Breast epithelium (tissue), 4 donors: ENCODE measurements around the gene P2RY6. TPM values are rescaled to one million over a fixed set of nuclear protein-coding genes. Genes with fewer than 3 reads are reported as not detected.
"Not testable (repeated sequence)": the region's sequence is repeated elsewhere in the genome, so short reads cannot be mapped to it uniquely, and the experiment has no call there.

Experiments used
- DNase-seq, 2 donors: peaks; one replicate each; pipeline ENCODE4 v3.0.0-alpha.2; 2019; ENCODE audit warnings: low spot score in 2 of 2
- H3K27ac ChIP-seq, 2 donors: fragments of 200-600 bp; sonication (generic) in 1 of 2; one replicate each; pipeline ENCODE4 v1.5.1; 2016 to 2019; ENCODE audit warnings: mild to moderate bottlenecking in 1 of 2
- H3K27me3 ChIP-seq, 2 donors: fragments of 200-600 bp; sonication (generic) in 1 of 2; one replicate each; pipeline versions ENCODE4 v1.5.1 to v1.6.0; 2017 to 2019; ENCODE audit warnings: control low read depth in 1 of 2, mild to moderate bottlenecking in 1 of 2
- H3K36me3 ChIP-seq: fragments of 200-600 bp; one replicate; pipeline ENCODE4 v1.5.1; 2019
- H3K4me1 ChIP-seq, 2 donors: fragments of 200-600 bp; sonication (generic); one replicate each; pipeline ENCODE4 v1.5.1; 2016 to 2019; ENCODE audit warnings: control low read depth in 1 of 2
- H3K4me3 ChIP-seq, 3 donors: fragments of 200-600 bp; sonication (generic); 1 replicate in 2 of 3; 2 replicates in 1 of 3; pipeline ENCODE4 v1.5.1; 2016 to 2019; ENCODE audit warnings: mild to moderate bottlenecking in 3 of 3, moderate library complexity in 2 of 3
- H3K9me3 ChIP-seq, 2 donors: fragments of 200-600 bp; sonication (generic) in 1 of 2; one replicate each; pipeline ENCODE4 v1.5.1; 2016 to 2019; ENCODE audit warnings: control low read depth in 1 of 2
- POLR2A ChIP-seq: fragments of 450-650 bp; IDR thresholded peaks from one replicate; pipeline ENCODE4 v1.6.1; 2016; ENCODE audit warnings: antibody characterized with exemption, mild to moderate bottlenecking, moderate library complexity
- POLR2AphosphoS5 ChIP-seq, 3 donors: sonication (generic); formaldehyde crosslinking; IDR thresholded peaks; one replicate each; pipeline ENCODE4 v1.6.1; 2017; ENCODE audit warnings: antibody characterized with exemption in 3 of 3
- intact Hi-C: fragments of 100-400 bp; cut with DNase I; formaldehyde crosslinking; loops from one replicate; pipeline ENCODE4 v1.15.1; 2023; ENCODE audit warnings: low total_unique reads
- total RNA-seq, 3 donors: library from RNA; depleted of rRNA; stranded (reverse); fragments of >200 nt; gene quantifications; one replicate each; pipeline ENCODE4 v1.1.0, GENCODE V29; 2016
- TF ChIP-seq, protein P1 (sequence below), 3 donors: fragments of 450-650 bp; IDR thresholded peaks; one replicate each; pipeline ENCODE4 v1.5.1; 2016 to 2017; ENCODE audit warnings: antibody characterized with exemption in 3 of 3, mild to moderate bottlenecking in 3 of 3, moderate library complexity in 3 of 3

P2RY6 gene
- total RNA-seq, 3 donors from 2014 or later: 1.6 to 3.4 (median 1.9) TPM

DNA sequence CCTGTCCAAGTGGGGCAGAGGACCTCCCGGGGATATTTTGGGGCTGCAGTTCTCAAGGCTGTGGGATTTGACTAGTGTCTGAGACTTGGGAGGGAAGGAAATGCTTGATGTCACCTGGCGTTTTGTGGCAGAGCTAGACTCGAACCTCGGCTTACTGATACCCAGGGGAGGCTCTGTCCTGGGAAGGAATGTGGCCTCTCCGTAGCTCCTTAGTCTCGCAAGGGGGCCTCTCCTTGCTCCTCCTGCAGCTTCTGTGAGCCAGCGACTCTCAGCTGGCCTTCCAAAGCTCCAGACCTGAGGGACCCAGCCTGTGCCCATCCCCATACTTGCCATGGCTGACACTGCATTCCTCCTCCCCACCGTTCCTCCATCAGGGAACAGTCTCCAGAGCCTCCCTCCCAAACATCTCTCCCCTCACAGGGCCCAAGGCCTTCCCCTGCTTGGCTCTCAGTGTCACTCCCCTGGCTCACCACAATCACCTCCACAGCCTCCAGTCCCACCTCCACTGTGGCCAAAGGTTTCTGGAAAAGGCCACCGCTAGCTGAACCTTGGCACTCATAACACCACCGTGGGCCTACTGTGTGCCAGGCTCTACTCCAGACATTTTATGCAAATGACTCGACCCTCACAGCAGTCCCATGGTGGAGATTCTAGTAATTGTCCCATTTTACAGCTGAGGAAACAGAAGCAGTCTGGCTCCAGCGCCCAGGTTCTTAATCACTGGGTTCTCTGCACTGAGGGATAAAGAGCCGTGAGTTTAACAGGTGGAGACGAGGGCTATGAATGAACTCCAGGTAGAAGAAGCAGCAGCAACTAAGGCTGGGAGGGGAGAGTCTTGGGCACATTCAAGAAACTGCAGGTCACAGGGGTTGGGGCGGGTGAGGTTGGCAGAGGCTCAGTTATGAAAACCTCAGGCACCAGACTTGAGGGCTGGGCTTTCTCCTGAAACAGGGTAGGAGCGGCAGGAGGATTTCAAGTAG is 42.0 kb upstream of the P2RY6 start:
- Histone ChIP-seq H3K27ac (no peak overlapping the region), H3K27me3 (no peaks in the 10 kb centered on the region), H3K4me1 (peaks cover 0 to 9% of the 10 kb centered on the region in 2 donors), H3K4me3 (no peak overlapping the region), H3K36me3 (no peaks in the 10 kb centered on the region), H3K9me3 (no peaks in the 10 kb centered on the region)
- TF ChIP-seq POLR2A (no peak), POLR2AphosphoS5 (IDR thresholded peaks at IDR 0.05) (no peak)
- TF ChIP-seq, protein P1, sequence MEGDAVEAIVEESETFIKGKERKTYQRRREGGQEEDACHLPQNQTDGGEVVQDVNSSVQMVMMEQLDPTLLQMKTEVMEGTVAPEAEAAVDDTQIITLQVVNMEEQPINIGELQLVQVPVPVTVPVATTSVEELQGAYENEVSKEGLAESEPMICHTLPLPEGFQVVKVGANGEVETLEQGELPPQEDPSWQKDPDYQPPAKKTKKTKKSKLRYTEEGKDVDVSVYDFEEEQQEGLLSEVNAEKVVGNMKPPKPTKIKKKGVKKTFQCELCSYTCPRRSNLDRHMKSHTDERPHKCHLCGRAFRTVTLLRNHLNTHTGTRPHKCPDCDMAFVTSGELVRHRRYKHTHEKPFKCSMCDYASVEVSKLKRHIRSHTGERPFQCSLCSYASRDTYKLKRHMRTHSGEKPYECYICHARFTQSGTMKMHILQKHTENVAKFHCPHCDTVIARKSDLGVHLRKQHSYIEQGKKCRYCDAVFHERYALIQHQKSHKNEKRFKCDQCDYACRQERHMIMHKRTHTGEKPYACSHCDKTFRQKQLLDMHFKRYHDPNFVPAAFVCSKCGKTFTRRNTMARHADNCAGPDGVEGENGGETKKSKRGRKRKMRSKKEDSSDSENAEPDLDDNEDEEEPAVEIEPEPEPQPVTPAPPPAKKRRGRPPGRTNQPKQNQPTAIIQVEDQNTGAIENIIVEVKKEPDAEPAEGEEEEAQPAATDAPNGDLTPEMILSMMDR (IDR thresholded peaks at IDR 0.05): no peak
- DNase-seq: peak in 1 of 2 donors; percentile 22
- intact Hi-C loops: no loop called here

GRCh38 chr11:73230931-73231330 is 41.2 kb upstream of the P2RY6 start:
- peak in 1 of 2 donors; percentile 15 for DNase-seq
- Histone ChIP-seq H3K27ac (no peak overlapping the region), H3K36me3 (no peaks in the 10 kb centered on the region), H3K4me3 (no peak overlapping the region), H3K27me3 (no peaks in the 10 kb centered on the region), H3K4me1 (peaks cover 0 to 9% of the 10 kb centered on the region in 2 donors), H3K9me3 (no peaks in the 10 kb centered on the region)
- TF ChIP-seq POLR2AphosphoS5 (IDR thresholded peaks at IDR 0.05) (no peak), POLR2A (no peak)
- TF ChIP-seq, protein P1 (IDR thresholded peaks at IDR 0.05): no peak
- intact Hi-C loops: no loop called here

DNA sequence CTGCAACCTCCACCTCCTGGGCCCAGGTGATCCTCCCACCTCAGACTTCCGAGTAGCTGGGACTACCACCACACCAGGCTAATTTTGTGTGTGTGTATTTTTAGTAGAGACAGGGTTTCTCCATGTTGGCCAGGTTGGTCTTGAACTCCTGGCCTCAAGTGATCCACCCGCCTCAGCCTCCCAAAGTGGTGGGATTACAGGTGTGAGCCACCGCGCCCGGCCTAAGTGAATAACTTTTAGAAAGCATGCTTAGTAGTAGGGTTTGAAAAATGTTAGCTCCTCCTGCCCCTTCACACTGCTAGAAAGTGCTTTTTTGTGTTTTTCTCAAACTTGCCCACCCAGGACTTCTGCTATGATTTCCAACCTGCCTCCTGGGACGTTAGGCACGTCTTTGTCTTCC is 39.7 kb upstream of the P2RY6 start:
- H3K4me3 ChIP-seq, H3K36me3 ChIP-seq, H3K27ac ChIP-seq, intact Hi-C loops, DNase-seq, H3K4me1 ChIP-seq, H3K9me3 ChIP-seq, H3K27me3 ChIP-seq: not testable (repeated sequence)

DNA sequence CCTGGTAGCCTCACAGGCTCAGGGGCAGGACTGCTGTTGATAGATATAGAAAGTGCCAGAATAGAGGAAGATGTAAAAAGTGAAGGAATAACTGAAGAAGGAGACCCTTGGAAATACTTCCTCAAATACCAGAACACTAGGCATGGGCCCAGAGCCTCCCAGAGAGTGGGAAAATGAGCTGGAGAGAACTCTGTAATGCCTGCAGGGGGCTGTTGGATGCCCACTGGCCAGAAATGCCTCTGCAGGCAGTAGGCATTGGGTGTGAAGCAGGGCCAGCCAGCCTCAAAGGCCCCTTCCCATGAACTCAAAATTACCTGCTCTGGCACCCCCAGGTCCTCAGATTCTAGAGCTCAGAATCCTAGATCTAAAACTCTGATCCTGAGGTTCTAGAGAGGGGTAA is 38.9 kb upstream of the P2RY6 start:
- no peak for DNase-seq
- intact Hi-C loops: no loop called here
- no peak for TF ChIP-seq POLR2AphosphoS5 (IDR thresholded peaks at IDR 0.05)
- no peak for TF ChIP-seq POLR2A
- TF ChIP-seq, protein P1 (IDR thresholded peaks at IDR 0.05): no peak
- no peaks in the 10 kb centered on the region for H3K36me3 ChIP-seq
- no peak overlapping the region for H3K4me3 ChIP-seq
- peaks cover 0 to under 1% of the 10 kb centered on the region in 2 donors for H3K4me1 ChIP-seq
- no peak overlapping the region for H3K27ac ChIP-seq
- H3K9me3 ChIP-seq: no peaks in the 10 kb centered on the region
- no peaks in the 10 kb centered on the region for H3K27me3 ChIP-seq

DNA sequence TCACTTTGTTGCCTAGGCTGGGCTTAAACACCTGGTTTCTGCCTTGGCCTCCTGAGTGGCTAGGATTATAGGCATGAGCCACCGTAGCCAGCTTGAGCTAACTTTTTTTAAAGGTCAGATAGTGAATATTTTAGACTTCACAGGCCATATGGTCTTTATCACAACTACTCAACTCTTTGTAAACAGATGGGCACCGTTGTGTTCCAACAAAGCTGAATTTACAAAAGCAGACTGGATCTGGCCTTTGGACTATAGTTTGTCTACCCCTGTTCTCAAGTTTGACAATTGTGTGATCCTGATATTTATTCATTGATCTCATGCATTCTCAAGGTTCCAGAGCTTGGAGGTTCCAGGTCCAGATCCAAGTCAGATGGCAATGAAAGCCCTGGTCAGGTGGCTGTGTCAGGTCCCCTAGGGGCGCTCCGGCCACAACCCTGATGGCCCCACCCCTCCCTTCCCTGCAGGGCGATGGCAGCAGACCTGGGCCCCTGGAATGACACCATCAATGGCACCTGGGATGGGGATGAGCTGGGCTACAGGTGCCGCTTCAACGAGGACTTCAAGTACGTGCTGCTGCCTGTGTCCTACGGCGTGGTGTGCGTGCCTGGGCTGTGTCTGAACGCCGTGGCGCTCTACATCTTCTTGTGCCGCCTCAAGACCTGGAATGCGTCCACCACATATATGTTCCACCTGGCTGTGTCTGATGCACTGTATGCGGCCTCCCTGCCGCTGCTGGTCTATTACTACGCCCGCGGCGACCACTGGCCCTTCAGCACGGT is 38.3 kb upstream of the P2RY6 start:
- intact Hi-C loops: no loop called here
- Histone ChIP-seq H3K36me3 (no peaks in the 10 kb centered on the region), H3K27ac (no peak overlapping the region), H3K4me1 (no peaks in the 10 kb centered on the region), H3K9me3 (no peaks in the 10 kb centered on the region), H3K4me3 (no peak overlapping the region), H3K27me3 (no peaks in the 10 kb centered on the region)
- peak in 1 of 2 donors; percentile 28 for DNase-seq
- no peak for TF ChIP-seq POLR2A
- TF ChIP-seq POLR2AphosphoS5 (IDR thresholded peaks at IDR 0.05): no peak
- TF ChIP-seq, protein P1 (IDR thresholded peaks at IDR 0.05): no peak
